GM21737 (cell line): ENCODE data around the gene TERF2IP.
A peak's percentile ranks its signal among the peaks of the same experiment; 100 is the strongest.

Experiments used
- ATAC-seq: cut with Tn5 transposase; IDR thresholded peaks from one replicate; pipeline ENCODE4 v1.9.1; 2021; ENCODE audit warnings: mild to moderate bottlenecking, moderate library complexity; ENCODE audit not compliant: unreplicated experiment

Gene TERF2IP

GRCh38 chr16:75632857-75633256 lies 14.7 kb upstream of the TERF2IP start:
- no peak for ATAC-seq

GRCh38 chr16:75635036-75635435 lies 12.5 kb upstream of the TERF2IP start:
- no peak for ATAC-seq

GRCh38 chr16:75640598-75640997 lies 7.0 kb upstream of the TERF2IP start:
- no peak for ATAC-seq

GRCh38 chr16:75644240-75645012 lies 3.1 kb upstream of the TERF2IP start:
- no peak for ATAC-seq

GRCh38 chr16:75647112-75647491 lies 471 bp upstream of the TERF2IP start:
- peak; percentile 23 for ATAC-seq

- peak; percentile 33 for ATAC-seq
Observed at GRCh38 chr16:75648265-75649076, 898 bp downstream of the TERF2IP start.

GRCh38 chr16:75653922-75654321 lies 6.3 kb downstream of the TERF2IP start:
- no peak for ATAC-seq

GRCh38 chr16:75658175-75658574 lies 10.6 kb downstream of the TERF2IP start:
- ATAC-seq = no peak

GRCh38 chr16:75660321-75660720 lies 12.7 kb downstream of the TERF2IP start:
- no peak for ATAC-seq

- ATAC-seq = no peak
Observed at GRCh38 chr16:75660726-75661302, 13.2 kb downstream of the TERF2IP start.

- ATAC-seq = no peak
Observed at GRCh38 chr16:75667503-75667902, 19.9 kb downstream of the TERF2IP start.

- ATAC-seq = no peak
Observed at GRCh38 chr16:75676909-75677308, 29.3 kb downstream of the TERF2IP start, which contains the start of gene CPHXL2. TSS of gene CPHXL2 (minus strand) at chr16:75677009. CDS start at chr16:75676999, 10 bp downstream.

GRCh38 chr16:75679366-75679765 lies 31.8 kb downstream of the TERF2IP start:
- ATAC-seq = no peak

- ATAC-seq = no peak
Observed at GRCh38 chr16:75682308-75682707, 34.7 kb downstream of the TERF2IP start.

- no peak for ATAC-seq
Observed at GRCh38 chr16:75687361-75687760, 39.8 kb downstream of the TERF2IP start.

- ATAC-seq = no peak
Observed at GRCh38 chr16:75695708-75696107, 48.1 kb downstream of the TERF2IP start.

GRCh38 chr16:75697571-75697970 lies 50.0 kb downstream of the TERF2IP start:
- no peak for ATAC-seq

GRCh38 chr16:75701361-75701760 lies 53.8 kb downstream of the TERF2IP start, which contains the start of gene DUXB:
TSS of gene DUXB (minus strand) at chr16:75701461. CDS start at chr16:75701418, 43 bp downstream.
- no peak for ATAC-seq

- ATAC-seq = no peak
Observed at GRCh38 chr16:75702242-75702641, 54.7 kb downstream of the TERF2IP start.

- no peak for ATAC-seq
Observed at GRCh38 chr16:75703306-75703705, 55.7 kb downstream of the TERF2IP start.
